CD4-positive, alpha-beta memory T cell (primary cell): ENCODE data around the gene FAM83F. TPM values are rescaled to one million over a fixed set of nuclear protein-coding genes. Genes with fewer than 3 reads are reported as not detected.

ENCODE experiments used
- CTCF ChIA-PET: fragments of 350-600 bp; sonication (Branson Sonifier 250); formaldehyde crosslinking; loops from one replicate; lab custom pipeline; 2021; ENCODE audit warnings: inconsistent platforms; ENCODE audit not compliant: partially characterized antibody; lab: Charles Lee
- POLR2A ChIA-PET: fragments of 350-600 bp; sonication (Branson Sonifier 250); formaldehyde crosslinking; loops from one replicate; lab custom pipeline; 2021; ENCODE audit not compliant: partially characterized antibody; lab: Charles Lee
- DNase-seq, 5 donors: peaks; one replicate each; pipeline versions ENCODE4 v3.0.0 to v3.0.0-alpha.2; 2020 to 2022; ENCODE audit warnings: mixed read lengths in 1 of 5
- H3K27ac ChIP-seq: one replicate; pipeline ENCODE4 v1.7.0; 2013; ENCODE audit warnings: low read depth, low read length
- H3K27me3 ChIP-seq: 2 replicates; pipeline ENCODE4 v1.7.0; 2013; ENCODE audit warnings: mild to moderate bottlenecking, low read length, moderate library complexity; ENCODE audit not compliant: insufficient read depth
- H3K36me3 ChIP-seq: 2 replicates; pipeline ENCODE4 v1.7.0; 2013; ENCODE audit warnings: mild to moderate bottlenecking, low read length, moderate library complexity; ENCODE audit not compliant: insufficient read depth
- H3K4me1 ChIP-seq: 2 replicates; pipeline ENCODE4 v1.7.0; 2013; ENCODE audit warnings: mild to moderate bottlenecking, low read length, moderate library complexity; ENCODE audit not compliant: insufficient read depth
- H3K4me3 ChIP-seq, 2 donors: one replicate each; pipeline ENCODE4 v1.7.0; 2013; ENCODE audit warnings: low read length in 2 of 2, mild to moderate bottlenecking in 1 of 2
- H3K9me3 ChIP-seq, 2 donors: one replicate each; pipeline ENCODE4 v1.7.0; 2013; ENCODE audit warnings: low read length in 2 of 2, control low read depth in 1 of 2; ENCODE audit not compliant: control insufficient read depth in 1 of 2
- H3K27ac Mint-ChIP-seq, 7 donors: one replicate each; pipeline ENCODE4 v1.8.0; 2020 to 2021; ENCODE audit warnings: mixed read lengths in 7 of 7, mild to moderate bottlenecking in 6 of 7, inconsistent platforms in 3 of 7, moderate library complexity in 3 of 7
- H3K27me3 Mint-ChIP-seq, 2 donors: one replicate each; pipeline ENCODE4 v1.8.0; 2020 to 2021; ENCODE audit warnings: mixed read lengths in 2 of 2
- H3K36me3 Mint-ChIP-seq, 2 donors: one replicate each; pipeline ENCODE4 v1.8.0; 2020 to 2021; ENCODE audit warnings: mixed read lengths in 2 of 2, inconsistent platforms in 1 of 2, mild to moderate bottlenecking in 1 of 2
- H3K4me1 Mint-ChIP-seq, 4 donors: one replicate each; pipeline ENCODE4 v1.8.0; 2020 to 2021; ENCODE audit warnings: mixed read lengths in 4 of 4, mild to moderate bottlenecking in 1 of 4
- H3K4me3 Mint-ChIP-seq, 8 donors: one replicate each; pipeline ENCODE4 v1.8.0; 2020 to 2021; ENCODE audit warnings: mixed read lengths in 8 of 8, mild to moderate bottlenecking in 7 of 8, moderate library complexity in 6 of 8, inconsistent platforms in 3 of 8
- H3K9me3 Mint-ChIP-seq, 8 donors: one replicate each; pipeline ENCODE4 v1.8.0; 2020 to 2021; ENCODE audit warnings: mixed read lengths in 8 of 8, mild to moderate bottlenecking in 5 of 8, inconsistent platforms in 3 of 8, moderate library complexity in 1 of 8
- intact Hi-C: fragments of 100-400 bp; cut with micrococcal nuclease; formaldehyde crosslinking; loops from one replicate; pipeline ENCODE4 v1.15.1; 2023
- polyA plus RNA-seq, 2 donors: library from polyadenylated mRNA; unstranded; fragments of 300-500 nt; fragmentation: Illumina TruSeq; gene quantifications; one replicate each; pipeline ENCODE4 v1.2.3, GENCODE V29; 2021
- total RNA-seq, 2 experiments: library from RNA; stranded (reverse); gene quantifications; one replicate each; pipeline ENCODE4 v1.2.3, GENCODE V29; 2021

Gene FAM83F
- total and polyA plus RNA-seq, 4 experiments from 2014 or later: 0.29 TPM; not detected in 3

GRCh38 chr22:40010746-40011145 lies 16.0 kb downstream of the FAM83F start:
- Mint-ChIP-seq H3K36me3 (no peaks in the 10 kb centered on the region), H3K9me3 (no peaks in the 10 kb centered on the region), H3K27ac (peak overlapping the region in 1 of 7 donors; percentile 40), H3K4me1 (peaks cover 2 to 13% (median 12%) of the 10 kb centered on the region in 4 donors), H3K4me3 (no peak overlapping the region), H3K27me3 (peaks cover 9 to 34% of the 10 kb centered on the region in 2 donors)
- ChIA-PET POLR2A (interaction anchor here (1.6 kb wide), 1 partner anchor 32 kb away, joined by 3 read pairs; no protein-coding TSS in a partner anchor), CTCF (interaction anchor here (0.9 to 2.3 kb wide), 3 partner anchors 14 to 476 kb away, joined by 3 to 17 read pairs (median 3); no protein-coding TSS in a partner anchor)
- no peaks in the 10 kb centered on the region for H3K9me3 ChIP-seq
- intact Hi-C loops: no loop called here
- no peaks in the 10 kb centered on the region for H3K36me3 ChIP-seq
- H3K27me3 ChIP-seq: peaks cover 5% of the 10 kb centered on the region
- no peak overlapping the region for H3K27ac ChIP-seq
- DNase-seq: no peak
- H3K4me1 ChIP-seq: peaks cover 10% of the 10 kb centered on the region
- no peak overlapping the region for H3K4me3 ChIP-seq

- peaks cover under 1 to 8% (median 6%) of the 10 kb centered on the region in 4 donors for H3K4me1 Mint-ChIP-seq
- H3K27ac Mint-ChIP-seq: no peak overlapping the region
- H3K27me3 Mint-ChIP-seq: peaks cover 2 to 14% of the 10 kb centered on the region in 2 donors
- H3K9me3 Mint-ChIP-seq: no peaks in the 10 kb centered on the region
- no peaks in the 10 kb centered on the region for H3K27me3 ChIP-seq
- ChIA-PET CTCF (no interaction called here), POLR2A (no interaction called here)
- no peak for DNase-seq
- no peaks in the 10 kb centered on the region for H3K36me3 Mint-ChIP-seq
- H3K4me3 ChIP-seq: no peak overlapping the region
- H3K4me1 ChIP-seq: peaks cover 6% of the 10 kb centered on the region
- intact Hi-C loops: no loop called here
- H3K4me3 Mint-ChIP-seq: no peak overlapping the region
- no peaks in the 10 kb centered on the region for H3K9me3 ChIP-seq
- no peak overlapping the region for H3K27ac ChIP-seq
- no peaks in the 10 kb centered on the region for H3K36me3 ChIP-seq
Measured at GRCh38 chr22:40014667-40015248, 20.0 kb downstream of the FAM83F start.

DNA sequence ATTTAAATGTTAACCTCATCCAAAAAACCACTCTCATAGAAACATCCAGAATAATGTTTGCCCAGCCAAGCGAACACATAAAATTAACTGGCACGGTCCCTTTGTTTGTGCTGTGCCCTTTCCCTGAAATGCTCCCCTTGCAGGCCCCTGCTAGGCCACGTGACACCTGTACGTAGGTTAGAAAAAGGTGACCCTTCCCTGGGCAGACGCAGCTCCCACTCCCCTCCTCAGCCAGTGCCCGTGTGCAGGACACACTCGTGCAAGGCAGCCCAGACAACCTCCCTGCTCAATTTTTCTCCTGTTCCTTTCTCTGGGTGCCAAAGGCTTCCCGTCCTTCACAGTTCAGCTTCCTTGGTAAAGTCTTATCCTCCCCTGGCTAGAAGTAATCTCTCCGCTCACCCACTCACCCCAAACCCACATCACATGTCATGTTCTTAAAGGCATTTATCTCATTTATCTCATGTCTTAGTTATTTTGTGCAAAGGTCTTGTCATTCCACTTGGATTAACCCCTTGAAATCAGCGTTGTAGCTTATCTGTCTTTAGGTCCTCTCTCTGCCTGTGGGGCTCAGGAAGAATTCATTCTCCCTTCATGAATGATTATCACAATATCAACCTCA lies 20.7 kb downstream of the FAM83F start:
- Mint-ChIP-seq H3K4me1 (peaks cover 0 to under 1% (median 0%) of the 10 kb centered on the region in 4 donors), H3K27me3 (peaks cover 3 to 13% of the 10 kb centered on the region in 2 donors), H3K9me3 (no peaks in the 10 kb centered on the region), H3K4me3 (no peak overlapping the region), H3K27ac (peak overlapping the region in 2 of 7 donors; percentile 19 to 46), H3K36me3 (no peaks in the 10 kb centered on the region)
- intact Hi-C loops: no loop called here
- no peak overlapping the region for H3K27ac ChIP-seq
- CTCF ChIA-PET: interaction anchor here (1.4 kb wide), 1 partner anchor 10 kb away, joined by 5 read pairs; no protein-coding TSS in a partner anchor
- H3K9me3 ChIP-seq: no peaks in the 10 kb centered on the region
- no peaks in the 10 kb centered on the region for H3K36me3 ChIP-seq
- POLR2A ChIA-PET: no interaction called here
- no peaks in the 10 kb centered on the region for H3K4me1 ChIP-seq
- H3K27me3 ChIP-seq: no peaks in the 10 kb centered on the region
- DNase-seq: no peak
- H3K4me3 ChIP-seq: no peak overlapping the region

DNA sequence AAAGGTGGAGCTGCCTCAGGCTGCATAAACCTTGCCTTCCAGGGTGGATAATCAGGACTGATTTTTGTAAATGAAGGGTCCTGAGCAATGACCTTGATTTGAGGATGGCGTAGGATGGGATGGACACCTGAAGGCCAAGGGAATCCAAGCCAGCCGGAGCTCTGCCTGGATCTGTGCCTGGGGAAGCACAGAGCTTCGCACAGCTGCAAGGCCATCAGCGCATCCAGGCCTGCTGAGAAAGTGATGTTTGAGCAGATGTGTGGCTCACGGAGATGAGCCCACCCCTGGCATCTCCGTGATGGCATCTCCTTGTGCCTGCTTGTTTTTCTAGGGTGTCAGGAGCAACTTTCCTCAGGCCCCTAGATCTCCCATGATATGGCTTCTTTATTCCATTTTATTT lies 23.3 kb downstream of the FAM83F start:
- Histone ChIP-seq H3K4me3 (no peak overlapping the region), H3K36me3 (no peaks in the 10 kb centered on the region), H3K27ac (no peak overlapping the region), H3K9me3 (no peaks in the 10 kb centered on the region), H3K27me3 (no peaks in the 10 kb centered on the region), H3K4me1 (no peaks in the 10 kb centered on the region)
- no peaks in the 10 kb centered on the region for H3K4me1 Mint-ChIP-seq
- DNase-seq: no peak
- H3K4me3 Mint-ChIP-seq: no peak overlapping the region
- peaks cover 2 to 4% of the 10 kb centered on the region in 2 donors for H3K27me3 Mint-ChIP-seq
- no peaks in the 10 kb centered on the region for H3K36me3 Mint-ChIP-seq
- ChIA-PET CTCF (interaction anchor here (0.8 to 1.6 kb wide), 2 partner anchors 330 to 484 kb away, joined by 3 read pairs; no protein-coding TSS in a partner anchor), POLR2A (no interaction called here)
- H3K27ac Mint-ChIP-seq: no peak overlapping the region
- intact Hi-C loops: no loop called here
- H3K9me3 Mint-ChIP-seq: no peaks in the 10 kb centered on the region

DNA sequence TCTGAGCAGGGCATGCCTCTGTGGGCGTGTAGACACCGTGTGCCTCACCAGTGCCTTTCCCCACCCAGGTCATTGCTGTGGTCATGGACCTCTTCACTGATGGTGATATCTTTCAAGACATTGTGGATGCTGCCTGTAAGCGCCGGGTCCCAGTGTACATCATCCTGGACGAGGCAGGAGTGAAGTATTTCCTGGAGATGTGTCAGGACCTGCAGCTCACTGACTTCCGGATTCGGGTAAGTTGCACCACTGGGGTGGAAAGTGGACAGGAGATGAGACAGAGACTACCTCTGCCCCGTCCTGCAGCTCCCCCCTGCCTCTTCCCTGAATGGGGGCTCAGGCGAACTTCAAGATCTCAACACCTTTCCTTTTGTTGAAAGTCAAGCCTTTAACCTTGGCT lies 24.3 kb downstream of the FAM83F start:
- POLR2A ChIA-PET: no interaction called here

GRCh38 chr22:40020956-40021355 lies 26.2 kb downstream of the FAM83F start:
- no peaks in the 10 kb centered on the region for H3K9me3 Mint-ChIP-seq
- Histone ChIP-seq H3K27me3 (no peaks in the 10 kb centered on the region), H3K36me3 (no peaks in the 10 kb centered on the region), H3K27ac (no peak overlapping the region), H3K4me3 (no peak overlapping the region), H3K4me1 (no peaks in the 10 kb centered on the region), H3K9me3 (no peaks in the 10 kb centered on the region)
- no peak overlapping the region for H3K4me3 Mint-ChIP-seq
- POLR2A ChIA-PET: interaction anchor here (0.9 kb wide), 1 partner anchor 23 kb away, joined by 3 read pairs; no protein-coding TSS in a partner anchor
- H3K27me3 Mint-ChIP-seq: peaks cover 0 to 1% of the 10 kb centered on the region in 2 donors
- intact Hi-C loops: loop anchor here (10.0 kb wide), 1 partner anchor 76 kb away; no protein-coding TSS in a partner anchor
- no peaks in the 10 kb centered on the region for H3K36me3 Mint-ChIP-seq
- no peak overlapping the region for H3K27ac Mint-ChIP-seq
- DNase-seq: no peak
- no peaks in the 10 kb centered on the region for H3K4me1 Mint-ChIP-seq
- CTCF ChIA-PET: interaction anchor here (0.9 to 11.2 kb wide), 4 partner anchors 13 to 525 kb away, joined by 3 to 179 read pairs (median 3); no protein-coding TSS in a partner anchor

More for the DNA sequence above, 24.3 kb downstream of the FAM83F start:
- Mint-ChIP-seq H3K36me3 (no peaks in the 10 kb centered on the region), H3K4me3 (no peak overlapping the region), H3K4me1 (no peaks in the 10 kb centered on the region), H3K9me3 (no peaks in the 10 kb centered on the region), H3K27ac (peak overlapping the region in 2 of 7 donors; percentile 52 to 53), H3K27me3 (peaks cover 0 to 1% of the 10 kb centered on the region in 2 donors)
- H3K4me3 ChIP-seq: no peak overlapping the region
- no peaks in the 10 kb centered on the region for H3K27me3 ChIP-seq
- DNase-seq: no peak
- intact Hi-C loops: no loop called here
- H3K36me3 ChIP-seq: no peaks in the 10 kb centered on the region
- no peaks in the 10 kb centered on the region for H3K4me1 ChIP-seq
- no peaks in the 10 kb centered on the region for H3K9me3 ChIP-seq
- CTCF ChIA-PET: interaction anchor here (0.8 kb wide), 1 partner anchor 485 kb away, joined by 3 read pairs; no protein-coding TSS in a partner anchor
- no peak overlapping the region for H3K27ac ChIP-seq

GRCh38 chr22:40021401-40022000 lies 26.7 kb downstream of the FAM83F start:
- H3K27ac ChIP-seq: no peak overlapping the region
- intact Hi-C loops: loop anchor here (10.0 kb wide), 1 partner anchor 77 kb away; no protein-coding TSS in a partner anchor
- H3K27ac Mint-ChIP-seq: no peak overlapping the region
- H3K4me1 Mint-ChIP-seq: no peaks in the 10 kb centered on the region
- no peak for DNase-seq
- H3K9me3 Mint-ChIP-seq: no peaks in the 10 kb centered on the region
- H3K36me3 ChIP-seq: no peaks in the 10 kb centered on the region
- no peak overlapping the region for H3K4me3 Mint-ChIP-seq
- ChIA-PET POLR2A (no interaction called here), CTCF (interaction anchor here (0.9 to 11.2 kb wide), 4 partner anchors 13 to 525 kb away, joined by 3 to 179 read pairs (median 20); no protein-coding TSS in a partner anchor)
- H3K27me3 Mint-ChIP-seq: peaks cover 0 to 1% of the 10 kb centered on the region in 2 donors
- H3K9me3 ChIP-seq: no peaks in the 10 kb centered on the region
- no peaks in the 10 kb centered on the region for H3K27me3 ChIP-seq
- H3K36me3 Mint-ChIP-seq: no peaks in the 10 kb centered on the region
- no peaks in the 10 kb centered on the region for H3K4me1 ChIP-seq
- H3K4me3 ChIP-seq: no peak overlapping the region
